CD4-positive, alpha-beta T cell treated with Interleukin-15 for 4 hours (primary cell): ENCODE results near the gene CCDC27.

Experiments
- DNase-seq: peaks from one replicate; pipeline ENCODE4 v3.0.0-alpha.2; 2020; ENCODE audit warnings: low spot score

The CCDC27 gene

GRCh38 chr1:3752400-3752945, at the start of gene CCDC27:
Gene CCDC27 (plus strand): TSS chr1:3752450. CDS start chr1:3752482, 32 bp downstream.
- no peak for DNase-seq

DNA sequence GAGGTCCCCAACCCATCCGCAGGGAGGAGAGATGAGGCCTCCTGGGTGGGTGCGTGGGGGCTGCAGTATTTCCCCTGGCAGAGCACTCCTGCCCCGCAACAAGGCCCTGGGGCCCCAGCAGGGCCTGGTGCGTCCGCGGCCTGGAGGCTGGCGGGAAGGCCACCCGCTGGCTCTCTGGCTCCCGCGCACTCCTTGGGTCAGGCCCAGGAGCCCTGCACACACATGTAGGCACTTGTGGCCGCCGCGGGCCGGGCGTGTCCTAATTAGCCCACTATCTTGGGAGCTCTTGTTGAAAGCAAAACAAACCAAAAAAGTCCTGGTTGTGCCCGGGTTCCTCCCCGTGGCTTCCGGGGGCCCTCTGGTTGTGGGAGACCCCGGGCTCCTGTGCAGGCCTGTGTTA, 49.7 kb upstream of the CCDC27 start:
- no peak for DNase-seq

DNA sequence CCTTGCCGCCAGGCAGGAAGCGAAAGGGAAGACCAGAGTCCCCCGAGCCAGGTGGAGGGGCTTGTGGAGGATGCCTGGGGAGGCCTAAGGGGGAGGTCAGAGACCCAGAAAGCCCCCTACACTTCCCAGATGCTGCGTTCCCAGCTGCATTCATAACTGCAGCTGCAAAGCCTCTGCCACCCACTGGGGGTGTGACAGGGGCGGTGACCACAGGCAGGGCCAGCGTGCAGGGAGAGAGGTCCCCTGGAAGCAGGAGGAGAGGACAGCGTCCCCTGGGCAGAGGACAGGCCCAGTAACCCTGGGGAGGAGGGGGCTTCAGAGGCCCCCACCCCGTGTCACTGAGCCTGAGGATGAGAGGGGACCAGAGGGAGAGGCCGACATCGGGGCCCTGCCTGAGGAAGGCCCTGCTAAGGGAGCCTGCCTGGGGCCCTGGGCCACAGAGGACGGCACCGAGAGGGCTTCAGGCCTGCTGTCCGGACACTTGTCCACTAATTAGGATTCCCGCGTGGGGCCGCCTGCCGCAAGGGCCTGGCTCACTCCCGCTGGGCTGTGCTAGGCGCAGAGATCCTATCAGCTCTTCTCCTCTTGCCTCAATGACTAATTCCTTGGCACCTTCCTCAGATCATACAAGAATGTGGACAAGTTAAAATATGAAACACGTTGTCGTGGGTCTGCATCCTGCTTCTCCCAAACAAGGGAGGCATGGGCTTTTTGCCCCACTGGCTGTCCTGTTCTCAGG, 49.1 kb upstream of the CCDC27 start:
- DNase-seq = no peak

GRCh38 chr1:3703786-3704371, 48.4 kb upstream of the CCDC27 start:
- DNase-seq = no peak

GRCh38 chr1:3705341-3705950, 46.8 kb upstream of the CCDC27 start:
- DNase-seq = no peak

DNA sequence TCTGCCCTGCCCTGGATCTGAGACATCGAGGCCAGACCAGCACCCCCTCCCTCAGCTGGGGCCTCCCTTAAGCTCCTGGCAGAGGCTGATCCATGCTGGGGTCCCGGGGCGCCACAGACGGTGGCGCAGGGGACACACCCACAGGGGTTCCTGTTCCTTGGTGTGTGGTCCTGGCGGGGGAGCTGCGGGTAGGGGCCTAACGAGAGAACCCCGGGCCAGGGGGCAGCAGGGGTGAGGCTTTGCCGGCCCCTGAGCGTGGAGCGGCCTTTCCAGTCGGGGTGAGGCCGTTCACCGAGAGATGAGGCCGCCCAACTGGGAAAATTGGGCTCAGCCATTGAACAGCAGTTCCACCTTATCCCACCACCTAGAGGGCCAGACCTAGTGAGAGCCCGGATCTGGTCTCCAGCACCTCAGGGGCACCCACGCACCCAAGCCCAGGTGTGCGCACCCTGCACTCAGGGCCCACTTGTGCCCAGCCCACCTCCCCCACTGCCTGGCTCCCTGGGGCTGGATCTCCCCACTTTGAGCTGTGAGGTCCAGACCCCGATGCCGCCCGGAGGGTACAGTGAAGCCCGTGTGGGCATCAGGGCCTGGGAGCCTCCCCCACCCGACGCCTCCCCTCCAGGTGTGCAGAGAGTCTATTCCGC, 45.5 kb upstream of the CCDC27 start:
- no peak for DNase-seq

DNA sequence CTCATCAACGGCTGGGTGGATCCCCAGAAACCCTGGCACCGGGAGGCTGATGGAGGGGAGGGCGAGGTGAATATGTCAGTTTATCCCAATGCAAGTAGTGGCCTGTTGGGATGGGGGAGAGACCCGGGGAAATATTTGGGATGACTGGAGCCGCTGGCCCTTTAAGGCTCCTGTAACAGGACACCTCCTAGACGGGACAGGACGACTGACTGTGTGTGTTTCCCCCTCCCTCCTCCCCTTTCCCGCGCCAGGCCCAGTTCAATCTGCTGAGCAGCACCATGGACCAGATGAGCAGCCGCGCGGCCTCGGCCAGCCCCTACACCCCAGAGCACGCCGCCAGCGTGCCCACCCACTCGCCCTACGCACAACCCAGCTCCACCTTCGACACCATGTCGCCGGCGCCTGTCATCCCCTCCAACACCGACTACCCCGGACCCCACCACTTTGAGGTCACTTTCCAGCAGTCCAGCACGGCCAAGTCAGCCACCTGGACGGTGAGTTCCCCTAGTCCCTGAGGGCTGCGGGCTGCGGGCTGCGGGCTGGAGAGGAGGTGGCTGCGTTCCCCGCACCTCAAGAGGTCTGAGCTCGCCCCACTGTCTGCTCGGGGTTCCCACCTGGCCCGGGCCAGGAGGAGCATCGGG, 44.8 kb upstream of the CCDC27 start:
- no peak for DNase-seq

DNA sequence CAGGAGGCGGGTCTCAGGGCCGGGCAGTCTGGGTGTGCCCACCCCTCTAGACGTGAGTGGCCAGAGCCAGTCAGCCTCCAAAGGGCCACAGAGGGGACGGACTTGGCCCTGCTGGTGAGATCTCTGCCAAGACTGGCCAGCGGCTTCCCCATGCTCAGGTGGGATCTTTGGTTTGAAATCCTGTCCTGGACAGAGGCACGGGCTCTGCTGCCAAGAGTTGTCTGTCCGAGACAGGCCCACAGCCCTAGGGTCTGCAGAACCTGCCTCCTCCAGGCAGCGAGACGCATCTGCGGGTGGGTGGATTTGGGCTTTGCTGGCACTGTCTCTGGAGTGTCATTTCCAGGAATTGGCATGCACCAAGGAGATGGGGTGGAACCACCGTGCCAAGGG, 44.3 kb upstream of the CCDC27 start:
- DNase-seq = no peak

DNA sequence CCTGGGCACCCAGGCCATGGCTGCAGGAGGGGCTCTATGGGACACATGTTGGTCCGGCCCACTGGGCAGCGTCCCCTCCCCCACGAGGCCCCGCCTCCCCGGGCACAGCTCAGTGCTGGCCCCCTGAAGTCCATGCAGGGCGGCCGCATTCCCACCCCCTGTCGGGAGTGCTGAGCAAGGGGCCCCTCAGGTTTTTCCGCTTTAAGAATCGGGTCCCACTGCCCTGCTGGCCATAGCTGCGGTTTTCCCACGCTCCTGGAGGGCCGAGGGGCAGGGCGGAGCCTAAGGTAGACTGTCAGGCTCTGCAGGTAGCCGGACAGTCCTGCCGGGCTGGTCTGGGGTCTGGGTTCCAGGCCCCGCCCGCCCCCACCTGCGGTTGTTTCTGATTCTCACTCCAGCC, 43.5 kb upstream of the CCDC27 start:
- no peak for DNase-seq

GRCh38 chr1:3710251-3710650, 42.0 kb upstream of the CCDC27 start:
- no peak for DNase-seq

DNA sequence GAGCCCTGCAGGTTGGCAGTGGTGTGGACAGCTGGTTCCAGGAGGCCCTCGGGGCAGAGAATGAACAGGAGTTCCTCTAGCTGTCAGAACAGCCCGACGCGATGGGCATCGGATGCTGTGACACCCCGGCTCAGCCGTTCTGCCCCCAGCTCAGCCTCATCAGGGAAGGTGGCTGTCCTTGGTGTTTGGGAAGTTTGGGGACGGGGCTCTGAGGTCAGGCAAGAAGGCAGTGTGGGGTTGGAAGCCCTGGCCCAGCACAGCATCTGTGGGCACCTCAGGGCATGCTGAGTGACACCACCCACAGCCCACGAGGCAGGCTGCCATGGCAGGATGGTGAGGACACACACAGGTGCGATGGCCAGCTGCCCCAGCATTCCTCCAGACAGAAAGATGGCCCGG, 40.9 kb upstream of the CCDC27 start:
- no peak for DNase-seq

GRCh38 chr1:3711780-3712451, 40.3 kb upstream of the CCDC27 start:
- DNase-seq = no peak

GRCh38 chr1:3712573-3713535, 39.4 kb upstream of the CCDC27 start:
- no peak for DNase-seq

DNA sequence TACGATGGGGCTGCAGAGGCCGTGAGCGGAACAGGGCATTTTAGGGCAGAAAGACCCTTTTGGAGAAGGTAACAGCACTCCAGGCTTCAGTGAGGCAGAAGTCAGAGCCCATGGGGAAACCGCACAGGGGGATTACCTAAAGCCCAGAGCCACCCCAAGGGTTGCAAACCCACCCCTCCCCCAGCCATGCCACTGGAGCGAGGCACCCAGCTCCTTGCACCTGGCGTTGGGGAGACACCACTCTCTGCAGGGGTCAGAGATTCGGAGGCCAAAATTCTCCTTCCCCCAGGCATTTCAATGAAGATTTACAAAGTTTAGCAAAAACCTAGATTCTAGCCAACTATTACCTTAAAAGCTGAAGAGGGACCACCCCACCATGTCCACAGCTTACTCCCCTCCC, 38.4 kb upstream of the CCDC27 start:
- no peak for DNase-seq

GRCh38 chr1:3714284-3714741, 37.9 kb upstream of the CCDC27 start:
- DNase-seq = no peak

DNA sequence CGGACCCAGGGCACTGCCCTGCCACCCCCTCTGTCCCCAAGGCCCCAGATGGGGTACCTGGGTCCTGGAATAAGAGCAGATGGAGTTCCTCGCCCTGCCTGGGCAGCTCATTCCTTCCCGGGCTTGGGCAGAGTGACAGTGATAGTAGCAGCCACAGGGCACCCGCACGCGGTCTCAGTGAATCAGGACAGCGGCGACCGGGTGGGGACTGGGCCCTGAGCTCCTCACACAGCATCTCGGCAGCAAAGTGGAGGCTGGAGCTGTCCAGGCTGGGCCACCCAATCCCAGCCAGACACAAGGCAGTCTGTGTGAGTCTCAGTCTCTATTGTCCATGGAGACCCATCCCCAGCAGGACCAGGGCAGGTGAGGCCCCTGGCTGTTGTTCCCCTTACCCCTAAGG, 37.4 kb upstream of the CCDC27 start:
- no peak for DNase-seq

- no peak for DNase-seq
These were observed 35.9 kb upstream of the CCDC27 start for GRCh38 chr1:3716351-3716750.

GRCh38 chr1:3717041-3717714, 35.1 kb upstream of the CCDC27 start:
- DNase-seq = no peak

- DNase-seq = no peak
These were observed 34.3 kb upstream of the CCDC27 start for GRCh38 chr1:3717715-3718601.
